Peyer's patch (tissue), 4 donors: ENCODE results near the gene SSTR5.

ENCODE experiments used
- POLR2A ChIP-seq, 2 donors: fragments of 450-650 bp; IDR thresholded peaks; one replicate each; pipeline ENCODE4 v1.5.1; 2017; ENCODE audit warnings: antibody characterized with exemption in 2 of 2, mild to moderate bottlenecking in 2 of 2, moderate library complexity in 2 of 2
- TF ChIP-seq, protein P1 (sequence below), 6 experiments: fragments of 450-650 bp in 4 of 6; fragments of 200-600 bp in 2 of 6; sonication (generic) in 1 of 6; IDR thresholded peaks; one replicate each; pipeline ENCODE4 v1.5.1; 2017 to 2019; ENCODE audit warnings: antibody characterized with exemption in 6 of 6, mild to moderate bottlenecking in 3 of 6, moderate library complexity in 1 of 6

DNA sequence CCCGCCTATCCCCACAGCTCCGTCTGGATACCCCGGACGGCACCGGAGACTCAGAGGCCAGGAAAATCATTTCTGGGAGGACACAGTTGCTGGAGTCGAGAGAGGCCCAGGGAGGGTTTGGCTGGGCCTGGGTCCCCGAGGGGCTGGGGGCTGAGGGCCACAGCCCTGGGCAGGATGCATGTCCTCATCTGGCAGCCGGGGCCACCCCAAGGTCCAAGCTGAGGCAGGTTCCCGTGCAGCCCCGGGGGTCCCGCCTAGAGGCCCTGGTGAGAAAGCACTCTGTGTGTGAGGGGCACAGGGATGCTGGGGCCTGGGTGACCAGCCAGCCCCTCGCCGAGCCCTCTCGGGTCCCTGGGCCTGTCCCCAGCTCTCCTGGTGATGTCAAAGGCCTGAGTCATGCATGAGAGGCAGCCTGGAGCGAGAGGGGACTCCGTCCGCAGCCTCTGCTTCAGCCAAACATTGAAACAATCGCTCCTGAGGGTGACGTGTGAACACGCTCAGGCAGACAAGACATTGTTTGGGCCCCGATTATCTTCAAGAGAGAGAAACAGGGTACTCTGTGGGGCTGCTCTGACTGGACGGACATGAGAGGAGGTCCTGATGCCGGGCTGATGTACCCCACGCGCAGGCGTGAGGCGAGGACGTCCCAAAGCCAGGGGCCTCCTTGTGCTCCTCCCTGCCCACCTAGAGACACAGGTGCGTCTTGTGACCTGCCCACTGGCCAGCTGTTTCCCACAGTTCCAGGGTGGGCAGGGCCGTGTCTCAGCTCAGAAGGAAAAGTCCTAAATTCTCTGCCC lies 49.3 kb downstream of the SSTR5 start:
- TF ChIP-seq, protein P1, sequence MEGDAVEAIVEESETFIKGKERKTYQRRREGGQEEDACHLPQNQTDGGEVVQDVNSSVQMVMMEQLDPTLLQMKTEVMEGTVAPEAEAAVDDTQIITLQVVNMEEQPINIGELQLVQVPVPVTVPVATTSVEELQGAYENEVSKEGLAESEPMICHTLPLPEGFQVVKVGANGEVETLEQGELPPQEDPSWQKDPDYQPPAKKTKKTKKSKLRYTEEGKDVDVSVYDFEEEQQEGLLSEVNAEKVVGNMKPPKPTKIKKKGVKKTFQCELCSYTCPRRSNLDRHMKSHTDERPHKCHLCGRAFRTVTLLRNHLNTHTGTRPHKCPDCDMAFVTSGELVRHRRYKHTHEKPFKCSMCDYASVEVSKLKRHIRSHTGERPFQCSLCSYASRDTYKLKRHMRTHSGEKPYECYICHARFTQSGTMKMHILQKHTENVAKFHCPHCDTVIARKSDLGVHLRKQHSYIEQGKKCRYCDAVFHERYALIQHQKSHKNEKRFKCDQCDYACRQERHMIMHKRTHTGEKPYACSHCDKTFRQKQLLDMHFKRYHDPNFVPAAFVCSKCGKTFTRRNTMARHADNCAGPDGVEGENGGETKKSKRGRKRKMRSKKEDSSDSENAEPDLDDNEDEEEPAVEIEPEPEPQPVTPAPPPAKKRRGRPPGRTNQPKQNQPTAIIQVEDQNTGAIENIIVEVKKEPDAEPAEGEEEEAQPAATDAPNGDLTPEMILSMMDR (IDR thresholded peaks at IDR 0.05), result no peak
- TF ChIP-seq POLR2A (IDR thresholded peaks at IDR 0.05), result no peak
